ENCODE data around the gene NEDD8.

NEDD8 gene

GRCh38 chr14:24189460-24189859 lies 42.7 kb downstream of the NEDD8 start:
- in situ Hi-C loops (cut with HindIII; ENCODE audit: low sequenced_read_pairs), result no loop called here
- H3K4me3 ChIP-seq (ENCODE audit: low read depth, low read length), result no peak overlapping the region
- TF ChIP-seq, protein P1, sequence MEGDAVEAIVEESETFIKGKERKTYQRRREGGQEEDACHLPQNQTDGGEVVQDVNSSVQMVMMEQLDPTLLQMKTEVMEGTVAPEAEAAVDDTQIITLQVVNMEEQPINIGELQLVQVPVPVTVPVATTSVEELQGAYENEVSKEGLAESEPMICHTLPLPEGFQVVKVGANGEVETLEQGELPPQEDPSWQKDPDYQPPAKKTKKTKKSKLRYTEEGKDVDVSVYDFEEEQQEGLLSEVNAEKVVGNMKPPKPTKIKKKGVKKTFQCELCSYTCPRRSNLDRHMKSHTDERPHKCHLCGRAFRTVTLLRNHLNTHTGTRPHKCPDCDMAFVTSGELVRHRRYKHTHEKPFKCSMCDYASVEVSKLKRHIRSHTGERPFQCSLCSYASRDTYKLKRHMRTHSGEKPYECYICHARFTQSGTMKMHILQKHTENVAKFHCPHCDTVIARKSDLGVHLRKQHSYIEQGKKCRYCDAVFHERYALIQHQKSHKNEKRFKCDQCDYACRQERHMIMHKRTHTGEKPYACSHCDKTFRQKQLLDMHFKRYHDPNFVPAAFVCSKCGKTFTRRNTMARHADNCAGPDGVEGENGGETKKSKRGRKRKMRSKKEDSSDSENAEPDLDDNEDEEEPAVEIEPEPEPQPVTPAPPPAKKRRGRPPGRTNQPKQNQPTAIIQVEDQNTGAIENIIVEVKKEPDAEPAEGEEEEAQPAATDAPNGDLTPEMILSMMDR (IDR thresholded peaks at IDR 0.05; ENCODE audit: low read depth, low read length, missing control alignments), result no peak
- DNase-seq (ENCODE audit: low read depth), result no peak

- in situ Hi-C loops (cut with HindIII; ENCODE audit: low sequenced_read_pairs), result no loop called here
- no peak for DNase-seq (ENCODE audit: low read depth)
- TF ChIP-seq, protein P1 (IDR thresholded peaks at IDR 0.05; ENCODE audit: low read depth, low read length, missing control alignments), result no peak
- peak overlapping the region; percentile 73 for H3K4me3 ChIP-seq (ENCODE audit: low read depth, low read length)
These were observed 43.1 kb downstream of the NEDD8 start for GRCh38 chr14:24189059-24189375.

GRCh38 chr14:24188251-24189058 lies 43.7 kb downstream of the NEDD8 start, which contains the start of gene IPO4:
TSS of gene IPO4 (minus strand) at chr14:24188816. CDS start at chr14:24188787, 29 bp downstream.
- peak; percentile 95 for DNase-seq (ENCODE audit: low read depth)
- TF ChIP-seq, protein P1 (IDR thresholded peaks at IDR 0.05; ENCODE audit: low read depth, low read length, missing control alignments), result no peak
- H3K4me3 ChIP-seq (ENCODE audit: low read depth, low read length), result peak within 1 kb of the TSS; percentile 73
- in situ Hi-C loops (cut with HindIII; ENCODE audit: low sequenced_read_pairs), result no loop called here

GRCh38 chr14:24187539-24187915 lies 44.6 kb downstream of the NEDD8 start:
- no peak for DNase-seq (ENCODE audit: low read depth)
- in situ Hi-C loops (cut with HindIII; ENCODE audit: low sequenced_read_pairs), result no loop called here
- H3K4me3 ChIP-seq (ENCODE audit: low read depth, low read length), result peak overlapping the region; percentile 73
- TF ChIP-seq, protein P1 (IDR thresholded peaks at IDR 0.05; ENCODE audit: low read depth, low read length, missing control alignments), result no peak

DNA sequence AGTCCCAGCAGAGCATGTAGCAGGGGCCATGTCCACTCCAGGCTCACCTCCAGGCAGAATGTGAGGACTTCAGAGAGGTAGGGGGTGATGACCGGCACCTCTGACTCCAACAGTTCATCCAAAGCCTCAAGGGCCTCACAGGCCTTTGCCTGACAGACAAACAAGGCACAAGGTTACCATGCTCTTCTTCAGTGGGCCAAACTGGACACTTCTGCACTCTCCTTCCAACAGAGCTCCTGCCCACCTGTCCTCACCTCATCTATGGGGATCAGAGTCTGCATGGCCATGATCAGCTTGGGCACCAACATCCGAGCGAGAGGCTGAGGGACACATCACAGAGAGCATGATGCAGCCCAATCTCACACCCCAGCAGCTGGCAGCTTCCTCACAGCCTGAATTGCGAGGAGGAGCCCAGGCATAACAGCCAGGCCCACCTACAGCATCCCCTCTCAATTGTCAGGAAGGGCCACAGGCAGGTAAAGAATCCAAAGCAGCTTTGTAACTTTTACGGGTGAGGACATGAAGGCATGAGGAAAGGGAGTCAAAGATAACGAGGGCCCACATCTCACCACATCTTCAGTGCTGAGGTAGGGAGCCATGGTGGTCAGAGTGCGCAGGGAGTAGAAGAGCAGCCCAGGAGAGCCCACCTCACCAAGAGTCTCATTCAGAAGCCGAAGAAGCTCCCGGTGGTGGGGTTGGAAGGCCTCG lies 45.2 kb downstream of the NEDD8 start:
- DNase-seq (ENCODE audit: low read depth), result no peak
- H3K4me3 ChIP-seq (ENCODE audit: low read depth, low read length), result no peak overlapping the region
- TF ChIP-seq, protein P1 (IDR thresholded peaks at IDR 0.05; ENCODE audit: low read depth, low read length, missing control alignments), result no peak
- in situ Hi-C loops (cut with HindIII; ENCODE audit: low sequenced_read_pairs), result no loop called here

GRCh38 chr14:24185741-24186140 lies 46.4 kb downstream of the NEDD8 start:
- TF ChIP-seq, protein P1 (IDR thresholded peaks at IDR 0.05; ENCODE audit: low read depth, low read length, missing control alignments), result no peak
- in situ Hi-C loops (cut with HindIII; ENCODE audit: low sequenced_read_pairs), result no loop called here
- no peak for DNase-seq (ENCODE audit: low read depth)
- no peak overlapping the region for H3K4me3 ChIP-seq (ENCODE audit: low read depth, low read length)

Data from astrocyte of the cerebellum (primary cell).